ENCODE data around the gene ZFAND3. TPM values are rescaled to one million over a fixed set of nuclear protein-coding genes. Genes with fewer than 3 reads are reported as not detected.

The ZFAND3 gene
- total and polyA plus RNA-seq, 2 experiments from 2014 or later, result 16.9 to 28.2 TPM

DNA sequence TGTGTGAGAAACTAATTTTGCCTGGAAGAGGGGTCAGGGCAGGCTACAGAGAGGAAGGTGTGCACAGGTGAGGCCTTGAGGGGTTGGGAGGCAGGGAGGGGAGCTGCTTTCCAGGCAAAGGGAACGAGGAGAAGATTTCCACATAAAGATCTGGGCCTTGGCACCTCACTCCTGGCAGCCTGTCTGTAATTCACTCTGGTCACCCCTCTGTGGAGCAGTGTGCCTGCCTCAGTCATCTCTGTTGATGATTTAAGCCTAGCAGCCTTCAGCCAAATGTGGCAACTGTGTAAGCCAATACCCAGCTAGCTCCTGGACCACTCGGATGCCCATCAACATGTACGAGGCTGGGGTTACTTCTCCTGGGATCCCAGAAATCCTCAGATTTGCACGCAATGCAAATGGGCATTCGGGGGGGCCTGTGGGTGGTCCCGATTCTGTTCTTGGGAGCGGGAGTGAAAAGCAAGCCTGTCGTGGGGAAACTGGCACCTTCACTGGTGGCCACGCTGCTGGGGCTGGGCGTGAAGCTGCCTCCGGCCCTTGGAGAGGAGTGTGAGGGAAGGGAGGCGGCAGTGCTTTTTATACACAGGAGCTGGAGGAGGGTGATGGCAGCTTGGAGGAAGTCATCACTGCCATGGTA, 360.4 kb downstream of the ZFAND3 start:
- H3K27ac Mint-ChIP-seq, result no peak overlapping the region
- TF ChIP-seq EZH2phosphoT487 (IDR thresholded peaks at IDR 0.05; ENCODE audit: unreplicated experiment) (no peak), JUNB (IDR thresholded peaks at IDR 0.05; ENCODE audit: unreplicated experiment) (no peak), STAT1 (IDR thresholded peaks at IDR 0.05; ENCODE audit: unreplicated experiment) (no peak), NANOG (IDR thresholded peaks at IDR 0.05; ENCODE audit: borderline replicate concordance) (no peak), POLR2AphosphoS5 (IDR thresholded peaks at IDR 0.05; ENCODE audit: low read depth) (no peak), ZNF114 (CRISPR knock-in tag; IDR thresholded peaks at IDR 0.05) (no peak)
- TF ChIP-seq, protein P1, sequence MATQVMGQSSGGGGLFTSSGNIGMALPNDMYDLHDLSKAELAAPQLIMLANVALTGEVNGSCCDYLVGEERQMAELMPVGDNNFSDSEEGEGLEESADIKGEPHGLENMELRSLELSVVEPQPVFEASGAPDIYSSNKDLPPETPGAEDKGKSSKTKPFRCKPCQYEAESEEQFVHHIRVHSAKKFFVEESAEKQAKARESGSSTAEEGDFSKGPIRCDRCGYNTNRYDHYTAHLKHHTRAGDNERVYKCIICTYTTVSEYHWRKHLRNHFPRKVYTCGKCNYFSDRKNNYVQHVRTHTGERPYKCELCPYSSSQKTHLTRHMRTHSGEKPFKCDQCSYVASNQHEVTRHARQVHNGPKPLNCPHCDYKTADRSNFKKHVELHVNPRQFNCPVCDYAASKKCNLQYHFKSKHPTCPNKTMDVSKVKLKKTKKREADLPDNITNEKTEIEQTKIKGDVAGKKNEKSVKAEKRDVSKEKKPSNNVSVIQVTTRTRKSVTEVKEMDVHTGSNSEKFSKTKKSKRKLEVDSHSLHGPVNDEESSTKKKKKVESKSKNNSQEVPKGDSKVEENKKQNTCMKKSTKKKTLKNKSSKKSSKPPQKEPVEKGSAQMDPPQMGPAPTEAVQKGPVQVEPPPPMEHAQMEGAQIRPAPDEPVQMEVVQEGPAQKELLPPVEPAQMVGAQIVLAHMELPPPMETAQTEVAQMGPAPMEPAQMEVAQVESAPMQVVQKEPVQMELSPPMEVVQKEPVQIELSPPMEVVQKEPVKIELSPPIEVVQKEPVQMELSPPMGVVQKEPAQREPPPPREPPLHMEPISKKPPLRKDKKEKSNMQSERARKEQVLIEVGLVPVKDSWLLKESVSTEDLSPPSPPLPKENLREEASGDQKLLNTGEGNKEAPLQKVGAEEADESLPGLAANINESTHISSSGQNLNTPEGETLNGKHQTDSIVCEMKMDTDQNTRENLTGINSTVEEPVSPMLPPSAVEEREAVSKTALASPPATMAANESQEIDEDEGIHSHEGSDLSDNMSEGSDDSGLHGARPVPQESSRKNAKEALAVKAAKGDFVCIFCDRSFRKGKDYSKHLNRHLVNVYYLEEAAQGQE (IDR thresholded peaks at IDR 0.05; ENCODE audit: unreplicated experiment), result no peak
- Histone ChIP-seq H3K4me3 (no peak overlapping the region), H3K36me3 (ENCODE audit: insufficient read depth) (no peaks in the 10 kb centered on the region), H3K27ac (ENCODE audit: low read depth) (no peak overlapping the region), H3K4me1 (ENCODE audit: insufficient read depth) (no peaks in the 10 kb centered on the region), H3K4me2 (no peak overlapping the region), H4K20me1 (replicated peaks; ENCODE audit: insufficient read depth) (no peaks in the 10 kb centered on the region), H2AFZ (no peak overlapping the region), H3F3A (replicated peaks; ENCODE audit: low read depth) (no peaks in the 10 kb centered on the region), H3K79me2 (replicated peaks; ENCODE audit: insufficient read depth) (no peaks in the 10 kb centered on the region), H3K9me2 (ENCODE audit: insufficient read depth) (no peaks in the 10 kb centered on the region), H3K27me3 (ENCODE audit: insufficient read depth) (no peaks in the 10 kb centered on the region)
- H3K36me3 Mint-ChIP-seq (ENCODE audit: low read depth), result no peaks in the 10 kb centered on the region
- DNase-seq (ENCODE audit: low spot score) (no peak), ATAC-seq (no peak)
- peaks cover 21% of the 10 kb centered on the region for H3K27me3 Mint-ChIP-seq (ENCODE audit: insufficient read depth, low read depth, poor library complexity)
- H3K4me1 Mint-ChIP-seq, result peaks cover 25% of the 10 kb centered on the region
- no peaks in the 10 kb centered on the region for H3K9me3 Mint-ChIP-seq
- no peak overlapping the region for H3K4me3 Mint-ChIP-seq

DNA sequence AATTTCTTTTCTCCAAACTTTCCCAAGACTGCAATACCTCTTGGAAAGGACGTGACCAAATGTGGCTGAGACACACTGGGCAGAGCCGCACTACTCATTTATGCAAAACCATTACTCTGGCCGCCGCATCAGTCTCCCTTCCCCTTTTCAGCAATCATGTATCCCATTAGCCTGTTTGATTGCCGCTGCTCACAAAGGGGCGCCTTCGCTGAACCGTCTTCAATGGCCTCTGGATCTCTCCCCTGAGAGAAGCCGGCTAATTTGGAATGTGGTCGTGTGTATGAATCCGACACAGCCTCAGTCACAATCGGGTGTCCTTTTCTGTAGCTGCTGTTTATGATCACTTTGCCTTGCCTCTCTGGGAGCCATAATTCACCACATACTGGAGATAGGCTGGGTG, 361.1 kb downstream of the ZFAND3 start:
- ATAC-seq (no peak), DNase-seq (ENCODE audit: low spot score) (no peak)
- no peak overlapping the region; the same call in 1 of the 2 replicates for H3K27ac Mint-ChIP-seq
- no peak overlapping the region for H3K4me2 ChIP-seq
- H3F3A ChIP-seq (replicated peaks; ENCODE audit: low read depth), result no peaks in the 10 kb centered on the region
- no peaks in the 10 kb centered on the region for H4K20me1 ChIP-seq (replicated peaks; ENCODE audit: insufficient read depth)
- H2AFZ ChIP-seq, result no peak overlapping the region
- peaks cover 21% of the 10 kb centered on the region for H3K27me3 Mint-ChIP-seq (ENCODE audit: insufficient read depth, low read depth, poor library complexity)
- no peak overlapping the region for H3K27ac ChIP-seq (ENCODE audit: low read depth)
- no peaks in the 10 kb centered on the region for H3K9me2 ChIP-seq (ENCODE audit: insufficient read depth)
- H3K36me3 ChIP-seq (ENCODE audit: insufficient read depth), result no peaks in the 10 kb centered on the region
- H3K4me1 Mint-ChIP-seq, result peaks cover 25% of the 10 kb centered on the region
- no peaks in the 10 kb centered on the region for H3K36me3 Mint-ChIP-seq (ENCODE audit: low read depth)
- H3K27me3 ChIP-seq (ENCODE audit: insufficient read depth), result no peaks in the 10 kb centered on the region
- no peaks in the 10 kb centered on the region for H3K4me1 ChIP-seq (ENCODE audit: insufficient read depth)
- no peaks in the 10 kb centered on the region for H3K79me2 ChIP-seq (replicated peaks; ENCODE audit: insufficient read depth)
- no peaks in the 10 kb centered on the region for H3K9me3 Mint-ChIP-seq
- no peak overlapping the region for H3K4me3 ChIP-seq
- H3K4me3 Mint-ChIP-seq, result no peak overlapping the region
- TF ChIP-seq POLR2AphosphoS5 (IDR thresholded peaks at IDR 0.05; ENCODE audit: low read depth) (no peak), ZNF114 (CRISPR knock-in tag; IDR thresholded peaks at IDR 0.05) (no peak), CREB1 (CRISPR knock-in tag; IDR thresholded peaks at IDR 0.05; ENCODE audit: low read depth) (no peak), NANOG (IDR thresholded peaks at IDR 0.05; ENCODE audit: borderline replicate concordance) (no peak), JUNB (IDR thresholded peaks at IDR 0.05; ENCODE audit: unreplicated experiment) (no peak)
- TF ChIP-seq, protein P2, sequence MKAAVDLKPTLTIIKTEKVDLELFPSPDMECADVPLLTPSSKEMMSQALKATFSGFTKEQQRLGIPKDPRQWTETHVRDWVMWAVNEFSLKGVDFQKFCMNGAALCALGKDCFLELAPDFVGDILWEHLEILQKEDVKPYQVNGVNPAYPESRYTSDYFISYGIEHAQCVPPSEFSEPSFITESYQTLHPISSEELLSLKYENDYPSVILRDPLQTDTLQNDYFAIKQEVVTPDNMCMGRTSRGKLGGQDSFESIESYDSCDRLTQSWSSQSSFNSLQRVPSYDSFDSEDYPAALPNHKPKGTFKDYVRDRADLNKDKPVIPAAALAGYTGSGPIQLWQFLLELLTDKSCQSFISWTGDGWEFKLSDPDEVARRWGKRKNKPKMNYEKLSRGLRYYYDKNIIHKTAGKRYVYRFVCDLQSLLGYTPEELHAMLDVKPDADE (IDR thresholded peaks at IDR 0.05), result no peak
- TF ChIP-seq, protein P1 (IDR thresholded peaks at IDR 0.05; ENCODE audit: unreplicated experiment), result no peak

Measured in GM23338 (cell line).